B cell (primary cell): Measurements from ENCODE around the gene RANBP10.

Experiments
- CTCF ChIP-seq: fragments of 200-600 bp; IDR thresholded peaks from one replicate; pipeline ENCODE4 v1.8.0; 2022; ENCODE audit warnings: antibody characterized with exemption, mild to moderate bottlenecking
- EZH2 ChIP-seq: IDR thresholded peaks from 2 replicates; pipeline ENCODE4 v1.6.1; 2012; ENCODE audit warnings: borderline replicate concordance, low read depth, mild to moderate bottlenecking, moderate library complexity, low read length; ENCODE audit not compliant: insufficient read depth, poor library complexity, severe bottlenecking

GRCh38 chr16:67803894-67804293 lies 2.5 kb downstream of the RANBP10 start:
- TF ChIP-seq CTCF (no peak), EZH2 (no peak)
